Mucosa of stomach (tissue), 1 donor: ENCODE measurements around the gene BSPRY.
A peak's percentile ranks its signal among the peaks of the same experiment; 100 is the strongest.

ENCODE experiments used
- H3K27me3 ChIP-seq: one replicate; pipeline ENCODE4 v1.7.0; 2013; ENCODE audit warnings: mild to moderate bottlenecking, low read length; ENCODE audit not compliant: control insufficient read depth, insufficient read depth
- H3K36me3 ChIP-seq: one replicate; pipeline ENCODE4 v1.7.0; 2013; ENCODE audit warnings: low read length; ENCODE audit not compliant: control insufficient read depth, insufficient read depth
- H3K4me1 ChIP-seq: one replicate; pipeline ENCODE4 v1.7.0; 2013; ENCODE audit warnings: mild to moderate bottlenecking, low read length; ENCODE audit not compliant: control insufficient read depth, insufficient read depth
- H3K4me3 ChIP-seq: one replicate; pipeline ENCODE4 v1.7.0; 2013; ENCODE audit warnings: low read length
- H3K9ac ChIP-seq: one replicate; pipeline ENCODE4 v1.7.0; 2013; ENCODE audit warnings: mild to moderate bottlenecking, low read length, moderate library complexity
- H3K9me3 ChIP-seq: one replicate; pipeline ENCODE4 v1.7.0; 2013; ENCODE audit warnings: mild to moderate bottlenecking, low read length, moderate library complexity; ENCODE audit not compliant: control insufficient read depth
- donor health status: Pancreatic carcinoma.

Gene BSPRY

DNA sequence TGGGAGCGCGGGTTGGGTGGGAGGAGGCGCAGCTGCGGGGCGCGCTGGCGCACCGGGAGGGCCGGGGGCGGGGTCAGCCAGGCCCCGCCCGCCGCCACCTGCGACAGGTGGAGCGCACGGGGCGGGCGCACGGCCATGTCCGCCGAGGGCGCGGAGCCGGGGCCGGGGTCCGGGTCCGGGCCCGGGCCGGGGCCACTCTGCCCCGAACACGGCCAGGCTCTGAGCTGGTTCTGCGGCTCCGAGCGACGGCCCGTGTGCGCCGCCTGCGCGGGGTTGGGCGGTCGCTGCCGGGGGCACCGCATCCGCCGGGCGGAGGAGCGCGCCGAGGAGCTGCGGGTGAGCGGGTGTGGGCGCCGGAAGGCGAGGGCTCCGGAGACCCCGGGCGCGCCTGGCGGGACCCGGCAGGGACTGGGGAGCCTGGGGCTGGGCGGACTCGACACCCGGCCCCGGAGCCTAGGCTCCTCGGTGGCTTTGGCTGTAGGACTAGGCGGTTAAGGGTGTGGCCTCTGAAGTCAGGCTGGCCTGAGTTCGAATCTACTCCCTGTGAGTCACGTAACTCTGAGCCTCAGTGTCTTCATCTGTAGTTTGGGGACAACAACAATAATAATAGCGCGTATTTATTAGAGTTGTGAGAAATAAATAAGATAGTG, at the start of gene BSPRY:
Gene BSPRY, plus strand, starts transcription at position 97 of the 650 bp plus-strand sequence. Its CDS starts 39 bp downstream, at position 136.
- peak within 1 kb of the TSS; percentile 78 for H3K9ac ChIP-seq
- peaks cover 5% of the 10 kb centered on the region for H3K27me3 ChIP-seq
- peaks cover 25% of the 10 kb centered on the region for H3K4me1 ChIP-seq
- peak within 1 kb of the TSS; percentile 58 for H3K4me3 ChIP-seq
- no peaks in the 10 kb centered on the region for H3K36me3 ChIP-seq
- H3K9me3 ChIP-seq, result no peaks in the 10 kb centered on the region

- H3K4me1 ChIP-seq, result peaks cover 28% of the 10 kb centered on the region
- H3K9me3 ChIP-seq, result no peaks in the 10 kb centered on the region
- H3K4me3 ChIP-seq, result no peak overlapping the region
- no peaks in the 10 kb centered on the region for H3K36me3 ChIP-seq
- no peaks in the 10 kb centered on the region for H3K27me3 ChIP-seq
- H3K9ac ChIP-seq, result peak overlapping the region; percentile 48
These were observed 49.5 kb upstream of the BSPRY start for GRCh38 chr9:113299800-113300292.

- H3K4me1 ChIP-seq, result peaks cover 28% of the 10 kb centered on the region
- no peaks in the 10 kb centered on the region for H3K9me3 ChIP-seq
- no peak overlapping the region for H3K4me3 ChIP-seq
- no peaks in the 10 kb centered on the region for H3K27me3 ChIP-seq
- no peaks in the 10 kb centered on the region for H3K36me3 ChIP-seq
- no peak overlapping the region for H3K9ac ChIP-seq
These were observed 47.8 kb upstream of the BSPRY start for GRCh38 chr9:113301548-113301947.

DNA sequence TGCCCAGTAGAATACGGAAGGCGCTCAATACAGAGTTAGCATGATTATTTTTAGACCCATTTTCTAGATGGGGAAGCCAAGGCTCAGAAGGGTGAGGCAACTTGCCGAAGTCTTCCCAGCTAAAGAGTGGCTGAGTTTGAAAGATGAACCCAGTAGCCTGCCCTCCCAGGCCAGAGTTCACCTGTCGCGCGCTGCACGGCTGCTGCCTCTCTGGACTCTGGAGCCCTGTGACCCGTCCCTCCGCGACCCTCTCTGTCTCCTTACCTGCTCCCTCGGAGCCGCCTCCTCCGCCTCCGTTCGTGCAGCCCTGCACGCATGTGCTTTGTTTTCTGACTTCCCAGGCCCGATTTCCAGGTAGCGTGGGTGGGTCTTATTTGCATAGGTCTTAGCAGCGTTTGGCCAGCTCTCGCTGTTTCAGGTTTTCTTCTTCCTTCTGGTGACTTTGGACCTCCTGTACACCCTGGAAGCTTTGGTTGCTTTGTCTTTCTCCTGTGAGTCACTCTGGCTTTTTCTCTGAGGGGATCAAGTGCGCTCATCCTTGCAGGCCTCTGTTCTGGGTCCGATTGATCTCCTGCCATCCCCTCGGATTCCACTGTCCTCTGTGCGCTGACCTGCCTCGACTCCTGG, 46.4 kb upstream of the BSPRY start, which contains the start of gene RNF183:
Gene RNF183, minus strand, starts transcription at position 585 of the 627 bp plus-strand sequence. CDS start 5,192 bp downstream, outside the sequence.
- Histone ChIP-seq H3K27me3 (no peaks in the 10 kb centered on the region), H3K36me3 (no peaks in the 10 kb centered on the region), H3K4me1 (peaks cover 28% of the 10 kb centered on the region), H3K9ac (peak within 1 kb of the TSS; percentile 31), H3K4me3 (no peak within 1 kb of the TSS), H3K9me3 (no peaks in the 10 kb centered on the region)

DNA sequence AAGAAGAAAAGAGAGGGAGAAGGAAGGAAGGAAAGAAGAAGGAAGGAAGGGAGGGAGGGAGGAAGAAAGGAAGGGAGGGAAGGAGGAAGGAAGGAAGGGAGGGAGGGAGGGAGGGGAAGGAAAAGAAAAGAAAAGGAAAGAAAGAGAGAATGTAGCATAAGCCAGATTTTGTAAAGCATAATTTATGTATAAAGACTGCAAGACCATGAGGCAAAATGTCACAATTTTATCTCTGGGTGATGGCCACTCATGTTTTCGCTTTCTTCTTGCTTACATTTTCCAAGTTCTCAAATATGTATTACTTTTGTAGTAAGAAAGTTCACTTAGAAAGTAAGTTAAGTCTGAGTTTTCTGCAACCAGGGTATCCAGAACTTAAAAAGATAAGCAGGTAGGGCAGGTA, 42.8 kb upstream of the BSPRY start:
- Histone ChIP-seq H3K4me1 (peaks cover 15% of the 10 kb centered on the region), H3K27me3 (no peaks in the 10 kb centered on the region), H3K4me3 (no peak overlapping the region), H3K9me3 (no peaks in the 10 kb centered on the region), H3K9ac (no peak overlapping the region), H3K36me3 (no peaks in the 10 kb centered on the region)

GRCh38 chr9:113307396-113307975, 41.9 kb upstream of the BSPRY start:
- H3K36me3 ChIP-seq, result no peaks in the 10 kb centered on the region
- no peaks in the 10 kb centered on the region for H3K27me3 ChIP-seq
- H3K9ac ChIP-seq, result no peak overlapping the region
- H3K9me3 ChIP-seq, result no peaks in the 10 kb centered on the region
- peaks cover 10% of the 10 kb centered on the region for H3K4me1 ChIP-seq
- no peak overlapping the region for H3K4me3 ChIP-seq

DNA sequence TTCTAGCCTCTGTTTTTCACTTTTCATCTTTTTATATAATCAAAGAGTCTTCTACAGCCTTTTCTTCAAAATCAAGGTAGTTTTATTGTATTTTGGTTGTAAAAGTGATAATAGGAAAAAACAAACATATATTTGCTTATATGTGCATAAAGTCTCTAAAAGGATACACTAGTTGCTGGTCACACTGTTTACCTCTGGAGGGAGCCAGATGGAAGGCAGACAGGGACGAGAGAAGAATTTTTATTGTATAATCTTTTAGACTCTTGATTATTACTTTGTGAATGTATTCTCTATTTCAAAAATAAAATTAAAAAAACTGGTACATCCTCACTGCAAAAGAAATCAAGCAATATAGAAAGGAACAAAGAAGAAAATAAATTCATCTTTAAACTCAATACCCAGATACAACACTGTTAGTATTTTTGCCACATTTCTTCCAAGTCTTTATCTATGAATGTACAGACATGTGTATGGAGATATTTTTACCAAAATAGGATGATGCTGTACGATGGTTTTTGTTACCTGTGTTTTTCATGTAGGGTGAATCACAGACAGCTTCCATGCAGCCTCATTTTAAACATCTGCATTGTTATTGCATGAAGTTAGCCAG, 40.0 kb upstream of the BSPRY start:
- Histone ChIP-seq H3K9ac (no peak overlapping the region), H3K4me3 (no peak overlapping the region), H3K4me1 (no peaks in the 10 kb centered on the region), H3K9me3 (no peaks in the 10 kb centered on the region), H3K27me3 (no peaks in the 10 kb centered on the region), H3K36me3 (no peaks in the 10 kb centered on the region)

DNA sequence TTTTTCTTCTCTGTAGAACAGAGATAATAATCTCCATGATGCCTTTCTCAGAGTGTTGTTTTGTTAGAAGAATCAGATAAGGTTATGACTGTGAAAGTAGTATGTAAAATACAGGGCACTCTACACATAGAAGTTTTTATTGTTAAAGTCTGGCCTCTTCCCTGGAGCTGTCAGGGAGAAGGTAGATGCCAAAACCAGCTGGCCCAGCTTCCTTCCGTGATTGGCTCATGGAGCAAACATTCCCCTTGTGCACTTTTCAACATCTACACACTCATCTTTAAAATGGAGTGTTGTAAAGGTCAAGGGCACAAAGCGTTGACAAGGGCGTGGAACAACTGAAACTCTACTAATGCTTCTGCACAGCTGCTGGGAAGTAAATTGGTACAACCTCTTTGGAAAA, 38.8 kb upstream of the BSPRY start:
- Histone ChIP-seq H3K27me3 (no peaks in the 10 kb centered on the region), H3K4me1 (no peaks in the 10 kb centered on the region), H3K4me3 (no peak overlapping the region), H3K36me3 (no peaks in the 10 kb centered on the region), H3K9me3 (no peaks in the 10 kb centered on the region), H3K9ac (no peak overlapping the region)

DNA sequence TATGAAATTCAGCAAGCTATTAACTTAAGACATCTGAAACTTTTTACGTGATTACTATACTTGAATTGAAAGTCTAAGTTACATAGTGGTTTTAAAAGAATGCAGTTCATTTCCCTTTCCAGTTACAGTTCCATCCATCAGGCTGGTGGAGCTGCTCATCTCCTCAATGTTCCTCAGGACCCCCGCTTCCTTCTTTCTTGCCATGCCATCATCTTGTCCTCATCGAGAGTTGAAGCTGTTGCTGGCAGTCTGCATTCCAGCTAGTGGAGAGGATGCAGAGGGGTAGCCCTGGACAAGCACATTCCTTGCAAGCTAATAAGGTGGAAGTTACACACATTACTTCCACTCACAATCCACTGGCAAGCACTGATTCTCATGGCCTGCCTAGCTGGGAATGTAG, 37.4 kb upstream of the BSPRY start:
- H3K9ac ChIP-seq, result no peak overlapping the region
- no peaks in the 10 kb centered on the region for H3K27me3 ChIP-seq
- no peaks in the 10 kb centered on the region for H3K36me3 ChIP-seq
- no peaks in the 10 kb centered on the region for H3K4me1 ChIP-seq
- no peak overlapping the region for H3K4me3 ChIP-seq
- no peaks in the 10 kb centered on the region for H3K9me3 ChIP-seq

- H3K4me1 ChIP-seq, result no peaks in the 10 kb centered on the region
- no peak overlapping the region for H3K9ac ChIP-seq
- no peak overlapping the region for H3K4me3 ChIP-seq
- no peaks in the 10 kb centered on the region for H3K27me3 ChIP-seq
- no peaks in the 10 kb centered on the region for H3K9me3 ChIP-seq
- H3K36me3 ChIP-seq, result no peaks in the 10 kb centered on the region
These were observed 36.1 kb upstream of the BSPRY start for GRCh38 chr9:113313261-113313660.

DNA sequence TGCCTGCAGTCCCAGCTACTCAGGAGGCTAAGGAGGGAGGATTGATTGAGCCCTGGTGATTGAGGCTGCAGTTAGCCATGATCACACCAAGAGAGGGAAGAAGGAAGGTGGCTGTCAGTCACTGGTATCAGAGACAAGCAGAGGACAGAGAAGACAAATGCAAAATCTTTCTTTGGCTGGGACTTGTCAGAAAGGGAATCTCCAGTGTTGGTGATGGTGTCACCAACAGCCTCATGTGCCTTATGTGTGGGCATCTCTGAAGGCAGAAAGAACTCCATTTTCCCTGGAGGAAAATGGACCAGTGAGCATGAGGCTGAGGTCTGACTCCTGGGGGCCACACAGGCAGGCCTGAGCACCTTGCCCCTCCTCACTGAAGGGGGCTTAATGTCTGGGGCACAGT, 34.1 kb upstream of the BSPRY start:
- no peaks in the 10 kb centered on the region for H3K9me3 ChIP-seq
- H3K9ac ChIP-seq, result no peak overlapping the region
- H3K36me3 ChIP-seq, result no peaks in the 10 kb centered on the region
- H3K4me3 ChIP-seq, result no peak overlapping the region
- no peaks in the 10 kb centered on the region for H3K4me1 ChIP-seq
- no peaks in the 10 kb centered on the region for H3K27me3 ChIP-seq

DNA sequence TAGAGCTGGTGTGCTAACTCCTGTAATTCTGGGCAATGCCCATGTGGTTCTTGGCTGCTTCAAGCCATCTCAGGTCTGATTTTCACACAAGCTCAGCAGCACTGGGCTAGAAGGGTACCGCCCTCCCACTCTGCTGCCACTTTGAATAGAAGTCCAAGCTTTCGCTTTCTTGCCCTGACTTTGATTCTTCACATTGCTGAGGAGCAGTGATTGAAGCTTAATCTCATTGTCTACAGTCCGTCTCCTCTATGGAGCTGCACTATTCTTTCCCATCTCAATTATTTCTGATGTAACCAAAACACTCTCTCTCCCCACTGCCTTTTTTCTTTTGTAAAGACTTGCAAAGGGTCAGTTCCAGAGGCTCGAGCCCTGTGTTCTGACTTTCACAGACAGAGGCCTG, 33.3 kb upstream of the BSPRY start:
- Histone ChIP-seq H3K4me1 (no peaks in the 10 kb centered on the region), H3K9ac (no peak overlapping the region), H3K4me3 (no peak overlapping the region), H3K9me3 (no peaks in the 10 kb centered on the region), H3K27me3 (no peaks in the 10 kb centered on the region), H3K36me3 (no peaks in the 10 kb centered on the region)
